GM12878 (cell line): Measurements from ENCODE around the gene TRIM67. TPM values are rescaled to one million over a fixed set of nuclear protein-coding genes. Genes with fewer than 3 reads are reported as not detected.

Experiments
- CBFB ChIP-seq: IDR thresholded peaks from 2 replicates; pipeline ENCODE4 v1.6.1; 2016; ENCODE audit warnings: antibody characterized with exemption, low read depth
- CHD4 ChIP-seq: fragments of 200-600 bp; sonication (generic); IDR thresholded peaks from 2 replicates; pipeline ENCODE4 v1.6.1; 2016; ENCODE audit warnings: mild to moderate bottlenecking
- CTCF ChIP-seq, 3 experiments: IDR thresholded peaks in 2 of 3; conservative IDR thresholded peaks in 1 of 3; 2 replicates each; pipeline ENCODE4 v1.5.1; 2011; ENCODE audit warnings: low read depth in 3 of 3, low read length in 3 of 3, mild to moderate bottlenecking in 3 of 3, control low read depth in 2 of 3, moderate library complexity in 2 of 3, inconsistent platforms in 1 of 3, mixed read lengths in 1 of 3; ENCODE audit not compliant: control insufficient read depth in 2 of 3, insufficient read depth in 1 of 3; ENCODE audit errors: extremely low read depth in 1 of 3
- DPF2 ChIP-seq: fragments of 450-650 bp; IDR thresholded peaks from 2 replicates; pipeline ENCODE4 v1.6.1; 2017; ENCODE audit warnings: mild to moderate bottlenecking
- EP300 ChIP-seq, 2 experiments: fragments of 150-350 bp in 1 of 2; IDR thresholded peaks; 2 replicates each; pipeline ENCODE4 v1.6.1; 2011 to 2012; ENCODE audit warnings: low read depth in 2 of 2, low read length in 2 of 2, borderline replicate concordance in 1 of 2, improper control_type of control experiment in 1 of 2, inconsistent platforms in 1 of 2; ENCODE audit not compliant: control insufficient read depth in 1 of 2
- FOXK2 ChIP-seq: fragments of 450-650 bp; IDR thresholded peaks from 2 replicates; pipeline ENCODE4 v1.6.1; 2017; ENCODE audit warnings: mild to moderate bottlenecking, moderate library complexity
- FOXM1 ChIP-seq: IDR thresholded peaks from 2 replicates; pipeline ENCODE4 v1.6.1; 2012; ENCODE audit warnings: low read depth, mild to moderate bottlenecking, inconsistent platforms, low read length, moderate library complexity
- GATAD2B ChIP-seq: fragments of 450-650 bp; conservative IDR thresholded peaks from 2 replicates; pipeline ENCODE4 v1.6.1; 2017; ENCODE audit warnings: low read depth, mild to moderate bottlenecking, moderate library complexity
- HCFC1 ChIP-seq: fragments of 150-350 bp; IDR thresholded peaks from 2 replicates; pipeline ENCODE4 v1.6.1; 2014; ENCODE audit warnings: low read length
- MEF2A ChIP-seq: IDR thresholded peaks from 2 replicates; pipeline ENCODE4 v1.6.1; 2011; ENCODE audit warnings: low read depth, mild to moderate bottlenecking, low read length, moderate library complexity; ENCODE audit not compliant: insufficient read depth
- MTA2 ChIP-seq: fragments of 450-650 bp; IDR thresholded peaks from 2 replicates; pipeline ENCODE4 v1.6.1; 2016; ENCODE audit warnings: low read depth, mild to moderate bottlenecking, moderate library complexity
- NR2C1 ChIP-seq: fragments of 450-650 bp; IDR thresholded peaks from 2 replicates; pipeline ENCODE4 v1.6.1; 2017; ENCODE audit warnings: antibody characterized with exemption, mild to moderate bottlenecking, moderate library complexity
- NRF1 ChIP-seq: conservative IDR thresholded peaks from 2 replicates; pipeline ENCODE4 v1.6.1; 2011; ENCODE audit warnings: mild to moderate bottlenecking, low read depth, low read length, improper control_type of control experiment
- PAX8 ChIP-seq: fragments of 450-650 bp; IDR thresholded peaks from 2 replicates; pipeline ENCODE4 v1.6.1; 2017; ENCODE audit warnings: mild to moderate bottlenecking, moderate library complexity
- PRDM15 ChIP-seq: fragments of 450-650 bp; formaldehyde crosslinking; IDR thresholded peaks from 2 replicates; pipeline ENCODE4 v1.4.0; 2020; ENCODE audit warnings: mild to moderate bottlenecking, moderate library complexity
- RAD21 ChIP-seq: IDR thresholded peaks from 2 replicates; pipeline ENCODE4 v1.6.1; 2011; ENCODE audit warnings: mild to moderate bottlenecking, low read depth, low read length, moderate library complexity; ENCODE audit not compliant: insufficient read depth
- RUNX3 ChIP-seq: IDR thresholded peaks from 2 replicates; pipeline ENCODE4 v1.6.1; 2012; ENCODE audit warnings: low read length, inconsistent platforms
- SMARCA5 ChIP-seq: fragments of 450-650 bp; IDR thresholded peaks from 2 replicates; pipeline ENCODE4 v1.6.1; 2017; ENCODE audit warnings: mild to moderate bottlenecking
- TAF1 ChIP-seq: IDR thresholded peaks from 2 replicates; pipeline ENCODE4 v1.6.1; 2011; ENCODE audit warnings: mild to moderate bottlenecking, low read depth, low read length, borderline replicate concordance
- TARDBP ChIP-seq: IDR thresholded peaks from 2 replicates; pipeline ENCODE4 v1.6.1; 2016; ENCODE audit warnings: borderline replicate concordance
- TCF3 ChIP-seq: IDR thresholded peaks from 2 replicates; pipeline ENCODE4 v1.6.1; 2012; ENCODE audit warnings: low read depth, mild to moderate bottlenecking, low read length, borderline replicate concordance; ENCODE audit not compliant: insufficient read depth
- ZNF622 ChIP-seq: fragments of 450-650 bp; IDR thresholded peaks from 2 replicates; pipeline ENCODE4 v1.6.1; 2017; ENCODE audit warnings: mild to moderate bottlenecking, inconsistent platforms
- polyA plus RNA-seq, 11 experiments: library from polyadenylated mRNA; depleted of rRNA in 4 of 11; unstranded in 6 of 11; stranded (reverse) in 5 of 11; fragments of >200 nt; fragmentation: Nextera tagmentation in 4 of 11; fragmentation: Illumina TruSeq in 1 of 11; extraction: Ambion mirVana in 4 of 11; extraction: Trizol in 1 of 11; gene quantifications; 1 replicate in 1 of 11; 2 replicates in 10 of 11; pipeline versions ENCODE4 v1.2.1 to v1.2.3, GENCODE V29; 2011 to 2016; ENCODE audit warnings: inconsistent platforms in 2 of 11, missing spikeins in 2 of 11, low read depth in 1 of 11
- total RNA-seq, 4 experiments: library from RNA; depleted of rRNA in 3 of 4; stranded (reverse); fragments of >200 nt in 3 of 4; fragmentation: Illumina TruSeq in 1 of 4; extraction: Trizol in 1 of 4; gene quantifications; 2 replicates each; pipeline versions ENCODE4 v1.2.1 to v1.2.3, GENCODE V29; 2013 to 2021

The TRIM67 gene
- total and polyA plus RNA-seq, 10 of the 15 experiments (the other 5 are each of a cell fraction or from before 2014, with no cell fraction given) = under 0.01 to 0.01 TPM; not detected in 8

- TF ChIP-seq FOXM1 (peak; percentile 50; the same call in 1 of the 2 replicates), CBFB (peak; percentile 71; the same call in 1 of the 2 replicates), EP300 (IDR thresholded peaks at IDR 0.05; ENCODE audit: borderline replicate concordance in 1 of 2, control insufficient read depth in 1 of 2, low read depth in 2 of 2, low read length in 2 of 2) (no peak), CTCF (IDR thresholded peaks at IDR 0.05 in 2 of 3, conservative IDR thresholded peaks at IDR 0.05 in 1 of 3; ENCODE audit: control insufficient read depth in 2 of 3, extremely low read depth in 1 of 3, insufficient read depth in 1 of 3, low read depth in 3 of 3, low read length in 3 of 3) (peak; percentile 89 to 90 (median 90)), SMARCA5 (no peak), NR2C1 (no peak), PRDM15 (CRISPR knock-in tag) (no peak), NRF1 (no peak), TCF3 (peak; percentile 98), TARDBP (no peak), RAD21 (peak; percentile 88), GATAD2B (peak; percentile 75; the same call in 1 of the 2 replicates), RUNX3 (peak; percentile 93), CHD4 (no peak), FOXK2 (no peak), DPF2 (0 out of 2 replicates have a peak, but pooled peaks have one; percentile 68), PAX8 (no peak), TAF1 (peak; percentile 34; the same call in 1 of the 2 replicates), HCFC1 (peak; percentile 26; the same call in 1 of the 2 replicates), MEF2A (no peak), MTA2 (peak; percentile 38; the same call in 1 of the 2 replicates), ZNF622 (no peak)
Measured at GRCh38 chr1:231211005-231211857, 49.4 kb downstream of the TRIM67 start (continued).
